T-helper 17 cell (primary cell): Measurements from ENCODE around the gene HDLBP. TPM values are rescaled to one million over a fixed set of nuclear protein-coding genes. Genes with fewer than 3 reads are reported as not detected.

Experiments used
- ATAC-seq: fragments of 150-1000 bp; cut with Tn5 transposase; 2 replicates; pipeline ENCODE4 v1.10.0; 2021; ENCODE audit warnings: mild to moderate bottlenecking, moderate library complexity
- DNase-seq, 3 donors: peaks; one replicate each; pipeline versions ENCODE4 v3.0.0 to v3.0.0-alpha.2; 2020 to 2021
- H3K9me3 ChIP-seq: one replicate; pipeline ENCODE4 v1.7.0; 2013; ENCODE audit warnings: low read length, mild to moderate bottlenecking; ENCODE audit not compliant: control insufficient read depth, poor library complexity, severe bottlenecking
- H3K27ac Mint-ChIP-seq: one replicate; pipeline ENCODE4 v1.8.0; 2022; ENCODE audit warnings: mild to moderate bottlenecking, moderate library complexity, mixed read lengths
- H3K27me3 Mint-ChIP-seq: one replicate; pipeline ENCODE4 v1.8.0; 2022; ENCODE audit warnings: mixed read lengths
- H3K36me3 Mint-ChIP-seq: one replicate; pipeline ENCODE4 v1.8.0; 2022; ENCODE audit warnings: low read depth, mixed read lengths
- H3K4me1 Mint-ChIP-seq: one replicate; pipeline ENCODE4 v1.8.0; 2022; ENCODE audit warnings: mild to moderate bottlenecking, mixed read lengths
- H3K4me3 Mint-ChIP-seq: one replicate; pipeline ENCODE4 v1.8.0; 2022; ENCODE audit warnings: mild to moderate bottlenecking, moderate library complexity, mixed read lengths
- total RNA-seq, 4 donors: library from RNA in 2 of 4; stranded (reverse) in 2 of 4; gene quantifications; one replicate each; pipeline ENCODE4 v1.2.3 and lab custom pipeline; 2022 to 2026

The HDLBP gene
- total RNA-seq, 2 donors from 2014 or later = 136 to 175 TPM

DNA sequence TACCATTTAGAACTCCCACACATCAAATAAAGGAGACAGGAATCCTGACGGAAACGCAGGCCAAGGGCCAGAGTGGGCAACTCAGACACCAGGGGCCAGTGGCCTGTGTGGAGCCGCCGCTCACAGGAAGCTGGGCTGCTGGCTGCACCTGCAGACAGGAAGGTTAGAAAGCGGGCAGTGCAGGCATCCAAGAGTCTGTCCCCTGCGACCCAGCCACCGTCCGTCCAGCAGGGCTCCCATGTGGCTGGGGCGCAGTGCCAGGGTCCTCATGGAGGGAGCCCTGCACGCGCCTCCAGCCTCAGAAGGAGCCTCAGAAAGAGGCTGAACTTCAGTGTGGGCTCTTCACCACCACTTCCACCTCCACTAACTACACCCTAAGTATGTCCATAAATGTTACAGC lies 129.5 kb downstream of the HDLBP start:
- ATAC-seq (no peak), DNase-seq (no peak)
- H3K27ac Mint-ChIP-seq = no peak overlapping the region
- H3K36me3 Mint-ChIP-seq = no peaks in the 10 kb centered on the region
- no peaks in the 10 kb centered on the region for H3K27me3 Mint-ChIP-seq
- H3K4me1 Mint-ChIP-seq = no peaks in the 10 kb centered on the region
- H3K4me3 Mint-ChIP-seq = no peak overlapping the region
- H3K9me3 ChIP-seq = no peaks in the 10 kb centered on the region

GRCh38 chr2:241184901-241185300 lies 130.6 kb downstream of the HDLBP start:
- no peak for ATAC-seq
- H3K27ac Mint-ChIP-seq = no peak overlapping the region
- no peaks in the 10 kb centered on the region for H3K9me3 ChIP-seq
- H3K4me3 Mint-ChIP-seq = no peak overlapping the region
- DNase-seq = no peak
- no peaks in the 10 kb centered on the region for H3K36me3 Mint-ChIP-seq
- H3K4me1 Mint-ChIP-seq = no peaks in the 10 kb centered on the region
- H3K27me3 Mint-ChIP-seq = no peaks in the 10 kb centered on the region

DNA sequence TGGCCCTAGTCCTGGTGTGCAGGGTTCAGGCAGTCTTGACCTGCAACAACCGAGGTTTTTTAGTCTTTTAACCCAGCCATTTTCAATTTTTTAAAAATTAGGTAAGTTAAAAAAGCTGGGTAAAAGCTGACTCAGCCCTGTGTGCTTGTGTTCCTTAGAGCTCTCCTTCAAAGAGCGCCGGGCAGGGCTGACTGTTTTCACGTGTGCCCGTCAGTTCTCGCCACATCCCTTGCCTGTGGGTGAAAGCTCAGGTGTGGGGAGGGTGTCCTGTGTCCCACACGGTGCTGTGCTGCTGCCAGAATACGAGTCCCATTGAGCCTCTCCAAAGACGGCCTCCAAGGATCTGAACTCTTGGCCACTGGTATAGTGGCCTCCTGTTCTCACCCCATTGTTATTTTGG lies 132.3 kb downstream of the HDLBP start:
- no peaks in the 10 kb centered on the region for H3K27me3 Mint-ChIP-seq
- H3K36me3 Mint-ChIP-seq = no peaks in the 10 kb centered on the region
- no peaks in the 10 kb centered on the region for H3K4me1 Mint-ChIP-seq
- no peak for ATAC-seq
- DNase-seq = no peak
- no peak overlapping the region for H3K4me3 Mint-ChIP-seq
- H3K27ac Mint-ChIP-seq = no peak overlapping the region
- H3K9me3 ChIP-seq = no peaks in the 10 kb centered on the region

DNA sequence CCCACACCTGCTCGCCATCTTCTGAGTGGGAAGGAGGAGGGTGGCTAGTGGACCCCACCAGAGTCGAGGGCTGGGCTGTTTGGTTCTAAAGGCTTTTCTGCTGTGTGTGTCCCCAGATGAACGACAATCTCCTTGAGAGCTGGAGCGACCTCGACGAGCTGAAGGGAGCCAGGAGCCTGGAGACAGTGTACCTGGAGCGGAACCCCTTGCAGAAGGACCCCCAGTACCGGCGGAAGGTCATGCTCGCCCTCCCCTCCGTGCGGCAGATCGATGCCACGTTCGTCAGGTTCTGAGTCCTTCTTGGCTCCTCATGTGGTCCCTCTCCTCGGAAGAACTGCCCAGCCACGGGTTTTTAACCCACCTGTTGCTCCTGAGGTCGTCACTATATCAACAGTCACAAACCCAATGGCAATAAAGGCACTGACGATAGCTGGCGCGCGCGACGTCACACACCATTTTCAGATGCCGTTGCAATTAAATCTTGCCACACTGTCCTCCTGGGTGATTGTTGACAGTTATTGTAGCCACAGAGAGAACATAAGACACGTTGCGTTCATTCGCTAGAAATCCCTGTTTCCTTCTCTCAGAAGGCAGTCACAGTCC lies 132.8 kb downstream of the HDLBP start:
- Mint-ChIP-seq H3K27me3 (no peaks in the 10 kb centered on the region), H3K36me3 (no peaks in the 10 kb centered on the region), H3K27ac (no peak overlapping the region), H3K4me3 (no peak overlapping the region), H3K4me1 (no peaks in the 10 kb centered on the region)
- no peaks in the 10 kb centered on the region for H3K9me3 ChIP-seq
- no peak for DNase-seq
- ATAC-seq = no peak

GRCh38 chr2:241182126-241182525 lies 133.3 kb downstream of the HDLBP start:
- no peaks in the 10 kb centered on the region for H3K9me3 ChIP-seq
- DNase-seq (no peak), ATAC-seq (no peak)
- no peak overlapping the region for H3K27ac Mint-ChIP-seq
- H3K4me3 Mint-ChIP-seq = no peak overlapping the region
- no peaks in the 10 kb centered on the region for H3K4me1 Mint-ChIP-seq
- no peaks in the 10 kb centered on the region for H3K36me3 Mint-ChIP-seq
- H3K27me3 Mint-ChIP-seq = no peaks in the 10 kb centered on the region

DNA sequence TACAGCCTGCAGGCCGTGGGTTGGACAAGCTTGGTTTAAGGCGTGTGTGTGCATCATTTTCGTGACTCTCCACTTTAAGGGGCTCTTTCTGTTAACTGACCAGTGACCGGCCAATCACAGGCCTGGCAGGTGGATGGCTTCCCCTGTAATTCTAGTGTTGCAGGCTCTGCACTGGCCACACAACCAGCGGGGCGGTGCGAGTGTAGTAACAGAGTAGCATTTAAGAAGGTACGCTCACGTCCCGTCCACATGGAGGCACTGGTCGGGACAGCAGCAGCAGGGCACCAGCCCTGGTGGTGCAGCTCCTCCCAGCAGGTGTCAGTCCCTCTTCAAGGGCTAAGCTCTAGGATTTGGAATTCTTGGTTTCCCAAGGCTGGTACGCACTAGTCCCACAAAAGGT lies 135.0 kb downstream of the HDLBP start:
- H3K4me1 Mint-ChIP-seq = no peaks in the 10 kb centered on the region
- H3K27me3 Mint-ChIP-seq = no peaks in the 10 kb centered on the region
- H3K36me3 Mint-ChIP-seq = no peaks in the 10 kb centered on the region
- no peaks in the 10 kb centered on the region for H3K9me3 ChIP-seq
- ATAC-seq = no peak
- H3K4me3 Mint-ChIP-seq = no peak overlapping the region
- no peak overlapping the region for H3K27ac Mint-ChIP-seq
- DNase-seq = no peak

- no peak for DNase-seq
- ATAC-seq = no peak
- Mint-ChIP-seq H3K36me3 (peaks cover 5% of the 10 kb centered on the region), H3K27ac (peak overlapping the region; percentile 71), H3K27me3 (no peaks in the 10 kb centered on the region), H3K4me3 (no peak overlapping the region), H3K4me1 (peaks cover 3% of the 10 kb centered on the region)
- no peaks in the 10 kb centered on the region for H3K9me3 ChIP-seq
Observed at GRCh38 chr2:241179899-241180298, 135.6 kb downstream of the HDLBP start.

DNA sequence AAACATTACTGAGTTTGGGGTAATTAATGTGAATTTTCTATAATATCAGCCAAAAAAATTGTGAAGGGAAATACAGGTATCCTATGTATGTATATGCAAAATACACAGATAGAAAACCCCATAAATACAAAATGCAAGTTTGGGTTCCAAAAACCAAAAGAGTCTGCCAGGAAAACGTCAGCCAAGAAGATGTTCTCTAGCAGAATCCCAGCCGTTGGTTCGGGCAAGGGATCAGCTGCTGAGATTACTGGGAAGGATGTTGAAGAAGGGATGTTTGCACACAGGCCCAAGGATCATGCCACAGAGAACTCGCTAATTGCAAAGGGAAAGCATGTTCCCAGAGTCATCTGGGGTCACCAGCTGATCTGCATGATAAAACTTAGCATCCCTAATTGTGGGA lies 136.5 kb downstream of the HDLBP start:
- H3K4me1 Mint-ChIP-seq = peaks cover 3% of the 10 kb centered on the region
- H3K9me3 ChIP-seq = no peaks in the 10 kb centered on the region
- ATAC-seq (no peak), DNase-seq (no peak)
- no peaks in the 10 kb centered on the region for H3K27me3 Mint-ChIP-seq
- peak overlapping the region; percentile 71 for H3K27ac Mint-ChIP-seq
- peaks cover 7% of the 10 kb centered on the region for H3K36me3 Mint-ChIP-seq
- no peak overlapping the region for H3K4me3 Mint-ChIP-seq

DNA sequence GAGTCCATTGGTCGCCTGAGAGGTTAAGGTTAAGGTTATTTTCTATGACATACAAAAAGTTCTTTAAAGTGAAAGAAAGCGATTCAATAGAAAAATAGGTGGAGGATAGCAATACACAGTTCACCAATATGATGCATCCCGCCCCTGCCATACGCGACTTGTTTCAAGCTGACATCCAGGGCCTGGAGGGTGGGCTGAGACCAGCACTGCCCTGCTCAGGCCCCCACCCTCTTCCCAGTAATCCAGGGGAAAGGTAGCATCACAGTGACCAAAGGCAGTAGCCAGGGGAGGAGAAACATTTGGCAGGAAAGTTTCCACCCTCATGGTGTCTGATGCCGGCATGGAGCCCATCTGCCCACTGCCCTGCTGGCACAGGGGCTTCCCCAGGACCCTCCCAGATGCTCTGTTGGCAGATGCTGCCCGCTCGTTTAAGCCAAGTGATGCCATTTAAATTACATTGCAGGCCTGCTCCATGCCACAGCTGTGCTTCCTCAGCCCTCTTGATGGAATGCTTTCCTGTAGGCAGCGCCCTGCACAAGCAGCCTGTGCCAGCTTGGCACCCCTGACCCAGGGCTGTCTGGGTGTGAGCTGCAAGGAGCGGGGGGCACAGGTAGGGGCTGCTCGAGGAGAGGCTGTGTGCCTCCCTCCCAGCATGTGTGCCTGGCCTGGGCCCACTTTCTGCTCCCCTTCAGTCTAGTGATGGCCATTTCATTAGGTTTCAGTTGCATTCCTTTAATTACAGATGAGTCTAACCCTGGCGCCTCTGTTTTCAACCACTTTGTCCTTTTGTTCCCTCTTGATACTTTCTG lies 137.7 kb downstream of the HDLBP start:
- Mint-ChIP-seq H3K4me3 (no peak overlapping the region), H3K27me3 (no peaks in the 10 kb centered on the region), H3K27ac (no peak overlapping the region), H3K4me1 (peaks cover 6% of the 10 kb centered on the region), H3K36me3 (peaks cover 9% of the 10 kb centered on the region)
- no peaks in the 10 kb centered on the region for H3K9me3 ChIP-seq
- DNase-seq (no peak), ATAC-seq (no peak)

Other genes starting within 250 kb of the HDLBP start
- 10 to 100 TPM; 66.7 to 82.9 TPM for gene MTERF4, start 213.4 kb downstream of the HDLBP start, total RNA-seq
- 100 to 1,000 TPM; 108 to 163 TPM for gene PASK, start 166.2 kb downstream of the HDLBP start, total RNA-seq
- 10 to 100 TPM; 40.0 to 54.8 TPM for gene PPP1R7, start 165.2 kb downstream of the HDLBP start, total RNA-seq
- under 1 TPM; 0.16 to 0.20 TPM for gene ANO7, start 127.0 kb downstream of the HDLBP start, total RNA-seq
- 100 to 1,000 TPM; 190 to 216 TPM for gene SEPTIN2, start 253 bp upstream of the HDLBP start, total RNA-seq
- 10 to 100 TPM; 18.0 to 28.1 TPM for gene FARP2, start 40.6 kb upstream of the HDLBP start, total RNA-seq
- 100 to 1,000 TPM; 105 to 109 TPM for gene STK25, start 192.9 kb upstream of the HDLBP start, total RNA-seq
- gene BOK, start 243.1 kb upstream of the HDLBP start, total RNA-seq = not detected